ENCODE results near the gene FAM193A. TPM values are rescaled to one million over a fixed set of nuclear protein-coding genes. Genes with fewer than 3 reads are reported as not detected.

FAM193A gene
- total RNA-seq, 4 donors from 2014 or later = 17.1 to 51.2 (median 28.1) TPM

DNA sequence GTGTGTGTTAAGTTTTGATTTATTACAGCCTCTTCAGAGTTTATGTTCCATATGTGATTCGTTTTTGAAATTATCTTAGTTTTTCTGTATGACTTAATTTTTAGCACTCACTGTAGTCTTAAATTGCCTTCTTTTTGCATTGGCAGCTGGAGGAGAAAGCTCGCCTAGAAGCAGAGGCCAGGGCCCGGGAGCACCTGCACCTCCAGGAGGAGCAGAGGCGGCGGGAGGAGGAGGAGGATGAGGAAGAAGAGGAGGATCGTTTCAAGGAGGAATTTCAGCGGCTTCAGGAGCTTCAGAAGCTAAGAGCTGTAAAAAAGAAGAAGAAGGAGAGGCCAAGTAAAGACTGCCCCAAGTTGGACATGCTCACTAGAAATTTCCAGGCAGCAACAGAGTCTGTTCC, 163.1 kb downstream of the FAM193A start:
- Histone ChIP-seq H3K4me3 (no peak overlapping the region), H3K27me3 (no peaks in the 10 kb centered on the region), H3K27ac (no peak overlapping the region), H3K4me1 (no peaks in the 10 kb centered on the region), H3K36me3 (no peaks in the 10 kb centered on the region), H3K9me3 (no peaks in the 10 kb centered on the region)
- intact Hi-C loops (cut with DNase I; ENCODE audit: low total_unique reads) = no loop called here
- no peak for DNase-seq
- no peak for TF ChIP-seq POLR2A (IDR thresholded peaks at IDR 0.05)
- TF ChIP-seq, protein P1, sequence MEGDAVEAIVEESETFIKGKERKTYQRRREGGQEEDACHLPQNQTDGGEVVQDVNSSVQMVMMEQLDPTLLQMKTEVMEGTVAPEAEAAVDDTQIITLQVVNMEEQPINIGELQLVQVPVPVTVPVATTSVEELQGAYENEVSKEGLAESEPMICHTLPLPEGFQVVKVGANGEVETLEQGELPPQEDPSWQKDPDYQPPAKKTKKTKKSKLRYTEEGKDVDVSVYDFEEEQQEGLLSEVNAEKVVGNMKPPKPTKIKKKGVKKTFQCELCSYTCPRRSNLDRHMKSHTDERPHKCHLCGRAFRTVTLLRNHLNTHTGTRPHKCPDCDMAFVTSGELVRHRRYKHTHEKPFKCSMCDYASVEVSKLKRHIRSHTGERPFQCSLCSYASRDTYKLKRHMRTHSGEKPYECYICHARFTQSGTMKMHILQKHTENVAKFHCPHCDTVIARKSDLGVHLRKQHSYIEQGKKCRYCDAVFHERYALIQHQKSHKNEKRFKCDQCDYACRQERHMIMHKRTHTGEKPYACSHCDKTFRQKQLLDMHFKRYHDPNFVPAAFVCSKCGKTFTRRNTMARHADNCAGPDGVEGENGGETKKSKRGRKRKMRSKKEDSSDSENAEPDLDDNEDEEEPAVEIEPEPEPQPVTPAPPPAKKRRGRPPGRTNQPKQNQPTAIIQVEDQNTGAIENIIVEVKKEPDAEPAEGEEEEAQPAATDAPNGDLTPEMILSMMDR (IDR thresholded peaks at IDR 0.05) = no peak

DNA sequence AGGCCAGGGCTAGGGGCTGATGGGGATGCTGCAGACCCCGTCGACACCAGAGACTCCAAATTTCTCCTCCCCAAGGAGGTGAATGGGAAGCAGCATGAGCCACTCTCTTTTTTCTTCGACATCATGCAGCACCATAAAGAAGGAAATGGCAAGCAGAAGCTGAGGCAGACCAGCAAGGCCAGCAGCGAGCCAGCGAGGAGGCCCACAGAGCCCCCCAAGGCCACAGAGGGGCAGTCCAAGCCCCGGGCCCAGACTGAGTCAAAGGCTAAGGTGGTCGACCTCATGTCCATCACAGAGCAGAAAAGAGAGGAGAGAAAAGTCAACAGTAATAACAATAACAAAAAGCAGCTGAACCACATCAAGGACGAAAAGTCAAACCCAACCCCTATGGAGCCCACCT, 163.6 kb downstream of the FAM193A start:
- intact Hi-C loops (cut with DNase I; ENCODE audit: low total_unique reads) = no loop called here
- DNase-seq = no peak

DNA sequence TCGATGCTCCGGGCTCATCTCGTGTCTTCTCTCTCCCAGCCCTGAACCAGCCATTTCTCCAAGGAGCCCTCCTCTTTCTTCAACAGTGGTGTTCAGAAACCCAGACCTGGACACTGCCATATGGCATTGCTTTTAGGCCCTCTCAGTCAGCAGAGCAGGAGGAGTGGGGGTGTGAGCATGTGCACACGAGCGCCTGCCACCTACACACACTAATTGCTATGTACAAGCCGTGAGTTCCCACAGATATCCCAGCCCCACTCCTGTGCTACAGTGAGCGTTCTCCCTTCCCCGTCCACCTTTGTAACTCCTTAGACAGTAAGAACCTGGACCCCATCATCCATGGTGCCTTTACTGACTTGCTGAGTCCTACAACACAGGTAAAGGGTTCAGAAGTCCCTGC, 165.9 kb downstream of the FAM193A start:
- H3K36me3 ChIP-seq = no peaks in the 10 kb centered on the region
- no peak overlapping the region for H3K27ac ChIP-seq
- no peaks in the 10 kb centered on the region for H3K4me1 ChIP-seq
- H3K4me3 ChIP-seq = no peak overlapping the region
- no peak for DNase-seq
- no peaks in the 10 kb centered on the region for H3K9me3 ChIP-seq
- TF ChIP-seq, protein P1 (IDR thresholded peaks at IDR 0.05) = no peak
- no peak for TF ChIP-seq POLR2A (IDR thresholded peaks at IDR 0.05)
- intact Hi-C loops (cut with DNase I; ENCODE audit: low total_unique reads) = no loop called here
- no peaks in the 10 kb centered on the region for H3K27me3 ChIP-seq

More for the DNA sequence above, 163.6 kb downstream of the FAM193A start:
- no peaks in the 10 kb centered on the region for H3K4me1 ChIP-seq
- H3K9me3 ChIP-seq = no peaks in the 10 kb centered on the region
- H3K4me3 ChIP-seq = no peak overlapping the region
- no peak overlapping the region for H3K27ac ChIP-seq
- no peaks in the 10 kb centered on the region for H3K27me3 ChIP-seq
- TF ChIP-seq, protein P1 (IDR thresholded peaks at IDR 0.05) = no peak
- TF ChIP-seq POLR2A (IDR thresholded peaks at IDR 0.05) = no peak
- no peaks in the 10 kb centered on the region for H3K36me3 ChIP-seq

DNA sequence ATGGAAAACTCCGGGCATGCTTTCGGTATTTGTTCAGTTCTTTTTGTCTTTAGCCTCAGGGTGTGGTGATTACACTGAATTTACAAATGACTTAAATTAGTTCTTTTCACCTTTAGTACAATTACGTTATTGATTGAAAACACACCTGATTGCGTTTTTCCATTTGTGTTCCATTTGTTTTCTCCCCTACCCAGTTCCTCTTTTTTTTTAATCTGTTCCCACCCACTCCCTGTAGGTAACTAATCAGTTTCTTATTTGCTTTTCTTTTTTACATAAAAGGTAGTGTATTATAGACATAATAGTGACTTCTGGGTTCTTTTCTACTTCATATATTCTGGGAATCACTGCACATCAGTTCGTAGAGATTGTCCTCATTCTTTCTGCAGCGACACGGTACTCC, 166.3 kb downstream of the FAM193A start:
- intact Hi-C loops (cut with DNase I; ENCODE audit: low total_unique reads) = no loop called here
- Histone ChIP-seq H3K9me3 (no peaks in the 10 kb centered on the region), H3K36me3 (no peaks in the 10 kb centered on the region), H3K27me3 (no peaks in the 10 kb centered on the region), H3K4me3 (no peak overlapping the region), H3K4me1 (no peaks in the 10 kb centered on the region), H3K27ac (no peak overlapping the region)
- TF ChIP-seq, protein P1 (IDR thresholded peaks at IDR 0.05) = no peak
- TF ChIP-seq POLR2A (IDR thresholded peaks at IDR 0.05) = no peak
- no peak for DNase-seq

DNA sequence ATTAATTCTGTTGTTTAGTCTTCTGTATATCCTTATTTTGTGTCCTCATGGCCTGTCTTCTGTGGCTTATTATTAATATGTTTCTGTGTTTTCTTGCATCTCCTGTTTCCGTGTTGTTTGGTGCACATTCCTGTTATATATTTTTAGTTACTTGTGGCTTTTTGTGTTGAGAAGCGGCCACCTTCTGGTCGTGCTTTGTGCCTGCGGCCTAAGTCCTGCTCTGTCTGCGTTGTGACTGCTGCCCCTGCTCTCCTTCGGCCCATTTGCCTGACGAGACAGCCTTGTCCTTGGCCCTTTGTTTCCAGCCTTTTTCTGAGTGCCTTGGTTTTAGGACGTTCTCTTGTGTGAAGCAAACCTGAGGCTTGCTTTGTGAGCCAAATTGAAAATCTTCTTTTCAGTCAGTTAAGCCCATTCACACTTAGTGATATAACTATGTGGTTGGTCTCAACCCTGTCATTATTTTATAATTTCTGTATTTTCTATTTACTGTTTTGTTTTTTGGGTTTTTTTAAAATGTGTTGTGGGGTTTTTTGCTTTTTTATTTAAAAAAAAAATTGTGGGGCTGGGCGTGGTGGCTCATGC, 175.9 kb downstream of the FAM193A start:
- DNase-seq = no peak
- intact Hi-C loops (cut with DNase I; ENCODE audit: low total_unique reads) = no loop called here
- H3K27ac ChIP-seq = no peak overlapping the region

More for the DNA sequence above, 175.9 kb downstream of the FAM193A start:
- Histone ChIP-seq H3K4me1 (no peaks in the 10 kb centered on the region), H3K27me3 (no peaks in the 10 kb centered on the region), H3K36me3 (no peaks in the 10 kb centered on the region), H3K4me3 (no peak overlapping the region), H3K9me3 (no peaks in the 10 kb centered on the region)
- TF ChIP-seq POLR2A (IDR thresholded peaks at IDR 0.05) = no peak
- TF ChIP-seq, protein P1 (IDR thresholded peaks at IDR 0.05) = no peak
